ENCODE measurements around the gene C5orf58. TPM values are rescaled to one million over a fixed set of nuclear protein-coding genes. Genes with fewer than 3 reads are reported as not detected.
A peak's percentile ranks its signal among the peaks of the same experiment; 100 is the strongest.

Gene C5orf58
- total RNA-seq, 1 donor from 2014 or later: not detected

DNA sequence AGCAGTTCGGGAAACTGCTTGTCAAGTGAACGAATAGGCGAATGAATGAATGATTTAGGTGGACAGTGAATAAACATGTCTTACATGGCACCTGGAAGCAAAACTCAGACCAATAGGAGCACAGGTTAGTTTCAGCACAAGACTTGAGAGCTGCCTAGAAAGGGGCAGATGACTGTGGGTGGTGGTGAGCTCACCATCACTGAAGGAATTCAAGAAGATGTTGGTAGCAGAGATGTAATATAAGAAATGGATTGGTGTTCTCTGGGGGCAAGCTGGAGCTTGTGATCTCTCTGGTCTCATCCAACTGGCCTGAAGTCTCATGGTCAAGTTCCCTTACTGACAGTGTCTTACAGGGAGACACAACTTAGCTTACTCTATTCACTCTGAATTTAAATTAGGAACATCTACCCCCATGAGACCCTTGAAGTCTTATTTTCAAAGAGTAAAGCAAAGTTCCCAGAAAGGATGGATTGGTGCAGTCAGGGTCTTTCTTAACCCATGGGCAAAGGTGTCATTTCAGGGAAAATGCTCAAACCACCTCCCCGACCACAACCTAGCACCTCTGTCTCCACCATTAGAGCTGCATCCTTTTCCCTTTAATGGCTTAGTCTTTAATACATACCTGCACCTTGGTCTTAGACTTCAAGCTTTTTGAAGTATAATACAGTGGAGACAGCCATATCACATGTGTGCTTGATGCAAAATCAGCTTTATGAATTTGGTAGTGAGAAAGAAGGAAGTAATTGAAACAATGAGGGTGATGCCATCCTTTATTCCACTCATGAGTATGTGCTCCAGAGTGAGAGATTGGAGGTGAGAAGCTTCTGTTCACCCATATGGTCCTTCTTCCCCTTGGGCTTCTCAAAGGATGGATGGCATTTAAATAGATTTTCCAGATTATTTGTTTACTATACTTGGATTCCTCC lies 59.7 kb downstream of the C5orf58 start:
- DNase-seq (no peak), ATAC-seq (no peak)
- intact Hi-C loops (cut with micrococcal nuclease): no loop called here

DNA sequence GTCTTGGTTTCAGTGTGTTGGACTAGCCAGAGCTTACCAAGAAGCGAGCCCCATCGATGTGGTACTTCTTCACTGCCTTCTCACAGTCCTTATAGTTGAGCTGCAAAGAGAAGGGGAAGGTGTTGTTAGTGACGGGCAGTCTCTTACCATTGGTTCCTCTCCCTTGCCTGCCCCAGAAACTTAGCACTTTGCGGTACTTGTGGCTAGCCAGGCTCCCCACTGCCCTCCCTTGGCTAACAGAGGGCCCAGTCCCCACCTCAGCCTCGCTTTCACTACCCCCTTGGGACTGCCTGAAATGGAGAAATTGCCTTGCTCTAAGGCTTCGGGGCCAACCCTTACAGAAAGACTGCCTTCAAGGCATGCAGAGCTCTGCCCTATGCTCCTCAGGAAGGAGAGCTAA lies 60.5 kb downstream of the C5orf58 start:
- ATAC-seq (peak; percentile 43), DNase-seq (peak; percentile 49)
- intact Hi-C loops (cut with micrococcal nuclease): no loop called here

DNA sequence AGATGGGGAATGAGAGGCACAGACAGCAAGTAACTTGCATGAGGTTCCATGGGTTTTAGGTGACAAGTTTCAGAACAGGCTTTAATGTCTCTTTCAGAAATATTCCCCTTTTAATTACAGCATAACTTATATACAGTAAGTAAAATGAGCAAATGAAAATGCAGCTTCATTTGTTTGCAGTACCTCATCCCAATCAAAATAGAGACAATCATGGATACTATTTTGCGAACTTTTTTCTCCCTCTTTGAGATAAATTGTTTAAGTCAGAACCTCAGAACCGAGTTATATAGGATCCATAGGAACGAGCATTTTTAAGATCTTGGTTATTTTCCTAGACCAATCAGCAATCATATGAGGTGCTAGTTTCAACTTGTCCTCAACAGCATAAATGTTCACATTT lies 61.3 kb downstream of the C5orf58 start:
- DNase-seq: no peak
- intact Hi-C loops (cut with micrococcal nuclease): no loop called here
- ATAC-seq: no peak

DNA sequence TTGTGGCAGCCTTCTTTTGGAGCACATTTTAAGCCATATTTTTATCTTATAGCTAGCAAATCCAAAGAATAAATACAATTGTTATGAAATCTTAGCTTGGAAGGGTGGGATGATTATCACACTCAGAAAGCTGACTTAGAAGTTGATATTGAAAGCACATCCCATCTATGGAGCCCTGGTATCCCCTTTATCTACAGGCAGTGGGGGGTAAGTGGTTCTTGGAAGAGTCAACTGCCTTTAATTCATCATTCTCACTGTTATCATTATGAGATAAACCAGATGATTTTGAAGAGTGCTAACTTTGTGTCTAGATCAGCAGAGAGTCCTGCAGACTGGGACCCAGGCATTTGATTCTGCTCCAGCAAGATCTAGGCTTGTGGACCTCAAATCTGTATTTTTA lies 61.8 kb downstream of the C5orf58 start:
- ATAC-seq (no peak), DNase-seq (no peak)
- intact Hi-C loops (cut with micrococcal nuclease): no loop called here

Other genes starting within 250 kb of the C5orf58 start
- not detected for gene FOXI1, start 127.1 kb upstream of the C5orf58 start, total RNA-seq
- gene LCP2, start 64.8 kb downstream of the C5orf58 start, total RNA-seq: 7.1 TPM
- 0.47 TPM for gene KCNMB1, start 156.4 kb downstream of the C5orf58 start, total RNA-seq